ENCODE results near the gene NDUFB11. TPM values are rescaled to one million over a fixed set of nuclear protein-coding genes. Genes with fewer than 3 reads are reported as not detected.

The NDUFB11 gene
- total RNA-seq, 1 experiment from 2014 or later = 258 TPM

DNA sequence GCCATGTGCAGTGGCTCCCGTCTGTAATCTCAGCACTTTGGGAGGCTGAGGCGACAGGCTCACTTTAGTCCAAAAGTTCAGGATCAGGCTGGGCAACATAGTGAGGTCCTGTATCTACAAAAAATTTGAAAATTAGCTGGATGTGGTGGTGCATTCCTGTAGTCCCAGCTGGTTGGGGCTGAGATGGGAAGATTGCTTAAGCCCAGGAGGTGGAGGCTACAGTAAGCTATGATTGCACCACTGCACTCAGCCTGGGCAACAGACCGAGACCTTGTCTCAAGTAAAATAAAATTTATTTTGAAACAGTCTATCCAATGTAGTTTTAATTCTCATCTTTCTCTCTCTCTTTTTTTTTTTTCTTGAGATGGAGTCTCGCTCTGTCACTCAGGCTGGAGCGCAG lies 21.6 kb upstream of the NDUFB11 start:
- Histone ChIP-seq H3K9ac (ENCODE audit: low read length) (no peak overlapping the region), H3K4me1 (ENCODE audit: insufficient read depth, low read length) (no peaks in the 10 kb centered on the region), H3K9me3 (ENCODE audit: low read length) (no peaks in the 10 kb centered on the region), H3K4me2 (ENCODE audit: low read length) (no peak overlapping the region), H3F3A (ENCODE audit: low read length, unreplicated experiment) (no peaks in the 10 kb centered on the region), H4K20me1 (ENCODE audit: low read length) (no peaks in the 10 kb centered on the region), H3K36me3 (ENCODE audit: low read depth, low read length) (no peaks in the 10 kb centered on the region), H3K4me3 (ENCODE audit: low read length) (no peak overlapping the region), H3K79me2 (ENCODE audit: low read length) (peaks cover 43% of the 10 kb centered on the region), H2AFZ (ENCODE audit: low read length) (no peak overlapping the region), H3K9me2 (replicated peaks; ENCODE audit: low read length) (no peaks in the 10 kb centered on the region), H3K27ac (ENCODE audit: low read length) (no peak overlapping the region), H3K27me3 (ENCODE audit: low read length) (no peaks in the 10 kb centered on the region)
- intact Hi-C loops (cut with micrococcal nuclease) = no loop called here
- no TSS peak for BruUV-seq (replicated peaks)
- ChIA-PET POLR2A (ENCODE audit: unreplicated experiment) (no interaction called here), CTCF (interaction anchor here (0.6 kb wide), 1 partner anchor 1194 kb away, joined by 3 read pairs; no protein-coding TSS in a partner anchor)
- DNase-seq (no peak), ATAC-seq (no peak)
- TF ChIP-seq CTCF (conservative IDR thresholded peaks at IDR 0.05; ENCODE audit: low read depth, low read length) (no peak), EZH2 (IDR thresholded peaks at IDR 0.05; ENCODE audit: low read length, unreplicated experiment) (no peak), EZH2phosphoT487 (IDR thresholded peaks at IDR 0.05; ENCODE audit: borderline replicate concordance, low read length) (no peak)

- Histone ChIP-seq H3K9ac (ENCODE audit: low read length) (no peak overlapping the region), H3K4me2 (ENCODE audit: low read length) (no peak overlapping the region), H3F3A (ENCODE audit: low read length, unreplicated experiment) (no peaks in the 10 kb centered on the region), H3K4me1 (ENCODE audit: insufficient read depth, low read length) (no peaks in the 10 kb centered on the region), H3K9me3 (ENCODE audit: low read length) (no peaks in the 10 kb centered on the region), H3K9me2 (replicated peaks; ENCODE audit: low read length) (no peaks in the 10 kb centered on the region), H4K20me1 (ENCODE audit: low read length) (no peaks in the 10 kb centered on the region), H2AFZ (ENCODE audit: low read length) (no peak overlapping the region), H3K36me3 (ENCODE audit: low read depth, low read length) (no peaks in the 10 kb centered on the region), H3K27me3 (ENCODE audit: low read length) (no peaks in the 10 kb centered on the region), H3K79me2 (ENCODE audit: low read length) (peaks cover 58% of the 10 kb centered on the region), H3K27ac (ENCODE audit: low read length) (no peak overlapping the region), H3K4me3 (ENCODE audit: low read length) (no peak overlapping the region)
- ATAC-seq = no peak
- ChIA-PET POLR2A (ENCODE audit: unreplicated experiment) (no interaction called here), CTCF (no interaction called here)
- no peak for DNase-seq
- intact Hi-C loops (cut with micrococcal nuclease) = no loop called here
- no peak for TF ChIP-seq EZH2 (IDR thresholded peaks at IDR 0.05; ENCODE audit: low read length, unreplicated experiment)
- TF ChIP-seq EZH2phosphoT487 (IDR thresholded peaks at IDR 0.05; ENCODE audit: borderline replicate concordance, low read length) = no peak
- no TSS peak for BruUV-seq (replicated peaks)
Observed at GRCh38 chrX:47164420-47164819, 19.9 kb upstream of the NDUFB11 start.

DNA sequence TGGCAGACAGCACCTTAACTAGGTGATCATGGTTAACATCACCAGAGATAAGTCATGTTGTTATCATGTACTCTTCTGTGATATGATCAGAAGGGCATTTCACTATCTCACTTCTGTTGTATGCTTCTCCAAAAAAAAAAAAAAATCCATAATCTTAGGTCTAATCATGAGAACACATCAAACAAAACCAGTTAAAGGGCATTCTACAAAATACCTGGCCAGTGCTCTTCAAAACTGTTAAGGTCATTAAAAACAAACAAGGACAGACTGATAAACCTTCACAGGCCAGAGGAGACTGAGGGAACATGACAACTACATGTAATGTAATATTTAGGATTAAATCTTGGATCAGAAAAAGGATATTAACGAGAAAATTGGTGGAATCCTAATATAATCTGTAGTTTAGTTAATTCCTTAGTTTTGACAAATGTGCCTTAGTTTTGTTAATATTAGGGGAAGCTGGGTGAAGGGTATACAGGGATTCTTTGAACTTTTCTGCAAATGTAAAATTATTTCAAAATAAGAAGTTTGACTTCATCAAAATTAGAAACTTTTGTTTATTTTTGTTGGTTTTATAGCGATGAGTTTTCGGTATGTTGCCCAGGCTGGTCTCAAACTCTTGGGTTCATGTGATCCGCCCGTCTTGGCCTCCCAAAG lies 18.6 kb upstream of the NDUFB11 start:
- H3K9ac ChIP-seq (ENCODE audit: low read length) = no peak overlapping the region
- CTCF ChIA-PET = no interaction called here
- TF ChIP-seq EZH2phosphoT487 (IDR thresholded peaks at IDR 0.05; ENCODE audit: borderline replicate concordance, low read length) (no peak), EZH2 (IDR thresholded peaks at IDR 0.05; ENCODE audit: low read length, unreplicated experiment) (no peak), CTCF (conservative IDR thresholded peaks at IDR 0.05; ENCODE audit: low read depth, low read length) (no peak)
- no peak overlapping the region for H3K4me2 ChIP-seq (ENCODE audit: low read length)
- H3K27me3 ChIP-seq (ENCODE audit: low read length) = no peaks in the 10 kb centered on the region
- no peaks in the 10 kb centered on the region for H3K36me3 ChIP-seq (ENCODE audit: low read depth, low read length)
- no peak overlapping the region for H3K27ac ChIP-seq (ENCODE audit: low read length)
- H3F3A ChIP-seq (ENCODE audit: low read length, unreplicated experiment) = no peaks in the 10 kb centered on the region
- no peak overlapping the region for H3K4me3 ChIP-seq (ENCODE audit: low read length)
- no peaks in the 10 kb centered on the region for H3K9me3 ChIP-seq (ENCODE audit: low read length)
- H2AFZ ChIP-seq (ENCODE audit: low read length) = no peak overlapping the region
- H4K20me1 ChIP-seq (ENCODE audit: low read length) = no peaks in the 10 kb centered on the region
- H3K4me1 ChIP-seq (ENCODE audit: insufficient read depth, low read length) = no peaks in the 10 kb centered on the region
- DNase-seq = no peak
- intact Hi-C loops (cut with micrococcal nuclease) = no loop called here
- peaks cover 69% of the 10 kb centered on the region for H3K79me2 ChIP-seq (ENCODE audit: low read length)
- no peak for ATAC-seq
- H3K9me2 ChIP-seq (replicated peaks; ENCODE audit: low read length) = no peaks in the 10 kb centered on the region
- POLR2A ChIA-PET (ENCODE audit: unreplicated experiment) = no interaction called here
- no TSS peak for BruUV-seq (replicated peaks)

Measured in PC-3 (cell line).